HG03469 (cell line): ENCODE measurements around the gene KIAA1755.

Source experiments
- ATAC-seq: cut with Tn5 transposase; IDR thresholded peaks from one replicate; pipeline ENCODE4 v1.9.1; 2021; ENCODE audit warnings: mild to moderate bottlenecking, moderate library complexity, moderate number of reproducible peaks; ENCODE audit not compliant: unreplicated experiment

The KIAA1755 gene

GRCh38 chr20:38260378-38261053, at the start of gene KIAA1755:
TSS of gene KIAA1755 (minus strand) at chr20:38260735. CDS start at chr20:38260500, 235 bp downstream.
- no peak for ATAC-seq

GRCh38 chr20:38308447-38308846, 47.9 kb upstream of the KIAA1755 start:
- no peak for ATAC-seq

- ATAC-seq = no peak
Measured at GRCh38 chr20:38308047-38308438, 47.5 kb upstream of the KIAA1755 start.

- ATAC-seq = no peak
Measured at GRCh38 chr20:38307371-38308046, 47.0 kb upstream of the KIAA1755 start.

- ATAC-seq = no peak
Measured at GRCh38 chr20:38306379-38306778, 45.8 kb upstream of the KIAA1755 start.

GRCh38 chr20:38305541-38305940, 45.0 kb upstream of the KIAA1755 start:
- no peak for ATAC-seq

- no peak for ATAC-seq
Measured at GRCh38 chr20:38304845-38305447, 44.4 kb upstream of the KIAA1755 start.

GRCh38 chr20:38303908-38304379, 43.4 kb upstream of the KIAA1755 start, which contains the start of gene BPI:
TSS of gene BPI (plus strand) at chr20:38304156. CDS start at chr20:38304224, 68 bp downstream.
- ATAC-seq = no peak

GRCh38 chr20:38302786-38303185, 42.3 kb upstream of the KIAA1755 start:
- no peak for ATAC-seq

- ATAC-seq = no peak
Measured at GRCh38 chr20:38301309-38301708, 40.8 kb upstream of the KIAA1755 start.

- ATAC-seq = no peak
Measured at GRCh38 chr20:38300438-38300837, 39.9 kb upstream of the KIAA1755 start.

GRCh38 chr20:38299963-38300362, 39.4 kb upstream of the KIAA1755 start:
- ATAC-seq = no peak

GRCh38 chr20:38298768-38299288, 38.3 kb upstream of the KIAA1755 start:
- ATAC-seq = no peak

GRCh38 chr20:38297916-38298674, 37.6 kb upstream of the KIAA1755 start:
- no peak for ATAC-seq

GRCh38 chr20:38296433-38296832, 35.9 kb upstream of the KIAA1755 start:
- no peak for ATAC-seq

GRCh38 chr20:38295811-38296210, 35.3 kb upstream of the KIAA1755 start:
- no peak for ATAC-seq

GRCh38 chr20:38294076-38294591, 33.6 kb upstream of the KIAA1755 start:
- ATAC-seq = no peak

GRCh38 chr20:38293491-38294065, 33.0 kb upstream of the KIAA1755 start:
- no peak for ATAC-seq

GRCh38 chr20:38291966-38292365, 31.4 kb upstream of the KIAA1755 start:
- no peak for ATAC-seq
